Measurements from ENCODE around the gene GMEB2. TPM values are rescaled to one million over a fixed set of nuclear protein-coding genes. Genes with fewer than 3 reads are reported as not detected.

The GMEB2 gene
- total RNA-seq, 1 experiment from 2014 or later, result 19.6 TPM

DNA sequence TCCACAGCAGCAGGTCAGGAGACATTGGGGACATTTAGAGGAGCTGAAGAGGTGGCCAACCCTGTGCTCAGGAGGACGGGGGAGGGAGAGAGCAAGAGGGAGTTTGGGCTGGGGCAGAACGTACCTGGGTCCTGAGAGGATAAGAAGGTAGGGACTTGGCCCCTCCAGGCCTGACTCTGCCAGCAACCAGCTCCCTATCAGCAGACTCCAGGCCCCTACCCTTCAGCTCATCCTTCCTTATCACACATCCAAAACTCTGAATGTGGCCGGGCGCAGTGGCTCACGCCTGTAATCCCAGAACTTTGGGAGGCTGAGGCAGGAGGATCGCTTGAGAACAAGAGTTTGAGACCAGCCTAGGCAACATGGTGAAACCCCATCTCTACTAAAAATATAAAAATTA lies 21.3 kb upstream of the GMEB2 start:
- ChIA-PET POLR2A (interaction anchor here (1.0 to 1.8 kb wide), 4 partner anchors 10 to 327 kb away, joined by 3 to 15 read pairs (median 4); partner anchors contain the start of genes ARFRP1, GMEB2, RTEL1 and ZGPAT), CTCF (interaction anchor here (0.6 to 0.7 kb wide), 2 partner anchors 326 to 332 kb away, joined by 3 read pairs; partner anchors contain the start of gene PRPF6)
- Mint-ChIP-seq H3K4me1 (ENCODE audit: insufficient read depth, unreplicated experiment) (peaks cover 7% of the 10 kb centered on the region), H3K27me3 (ENCODE audit: insufficient read depth, unreplicated experiment) (no peaks in the 10 kb centered on the region), H3K4me3 (ENCODE audit: unreplicated experiment) (no peak overlapping the region), H3K36me3 (ENCODE audit: insufficient read depth, unreplicated experiment) (peaks cover 4% of the 10 kb centered on the region), H3K27ac (ENCODE audit: low read depth, unreplicated experiment) (no peak overlapping the region), H3K9me3 (ENCODE audit: unreplicated experiment) (no peaks in the 10 kb centered on the region)
- TF ChIP-seq, protein P1, sequence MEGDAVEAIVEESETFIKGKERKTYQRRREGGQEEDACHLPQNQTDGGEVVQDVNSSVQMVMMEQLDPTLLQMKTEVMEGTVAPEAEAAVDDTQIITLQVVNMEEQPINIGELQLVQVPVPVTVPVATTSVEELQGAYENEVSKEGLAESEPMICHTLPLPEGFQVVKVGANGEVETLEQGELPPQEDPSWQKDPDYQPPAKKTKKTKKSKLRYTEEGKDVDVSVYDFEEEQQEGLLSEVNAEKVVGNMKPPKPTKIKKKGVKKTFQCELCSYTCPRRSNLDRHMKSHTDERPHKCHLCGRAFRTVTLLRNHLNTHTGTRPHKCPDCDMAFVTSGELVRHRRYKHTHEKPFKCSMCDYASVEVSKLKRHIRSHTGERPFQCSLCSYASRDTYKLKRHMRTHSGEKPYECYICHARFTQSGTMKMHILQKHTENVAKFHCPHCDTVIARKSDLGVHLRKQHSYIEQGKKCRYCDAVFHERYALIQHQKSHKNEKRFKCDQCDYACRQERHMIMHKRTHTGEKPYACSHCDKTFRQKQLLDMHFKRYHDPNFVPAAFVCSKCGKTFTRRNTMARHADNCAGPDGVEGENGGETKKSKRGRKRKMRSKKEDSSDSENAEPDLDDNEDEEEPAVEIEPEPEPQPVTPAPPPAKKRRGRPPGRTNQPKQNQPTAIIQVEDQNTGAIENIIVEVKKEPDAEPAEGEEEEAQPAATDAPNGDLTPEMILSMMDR (IDR thresholded peaks at IDR 0.05; ENCODE audit: unreplicated experiment), result no peak
- DNase-seq (ENCODE audit: unreplicated experiment), result no peak
- intact Hi-C loops (cut with micrococcal nuclease), result loop anchor here (10.0 kb wide), 1 partner anchor 113 kb away; the partner anchor contains the start of gene PTK6
- no TSS peak for BruUV-seq (replicated peaks)

DNA sequence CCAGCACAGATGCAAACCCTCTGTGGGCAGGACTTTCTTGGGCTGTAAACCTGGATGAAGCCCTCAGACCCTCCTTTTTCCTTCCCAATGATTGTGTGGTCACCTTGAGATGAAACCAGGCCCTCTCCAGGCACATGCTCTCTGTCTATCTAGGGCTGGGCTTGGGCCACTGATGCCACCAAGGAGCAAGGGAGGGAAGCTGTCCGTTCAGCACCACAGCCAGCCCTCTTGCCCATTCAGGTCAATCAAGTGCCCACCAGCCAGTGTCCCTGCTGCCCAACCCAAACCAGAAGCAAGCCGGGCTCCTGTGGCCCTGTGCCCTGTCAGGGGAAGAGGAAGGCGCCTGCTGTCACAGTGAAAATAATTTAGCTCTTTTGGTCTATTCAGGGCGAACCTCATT lies 18.3 kb upstream of the GMEB2 start:
- no peaks in the 10 kb centered on the region for H3K9me3 Mint-ChIP-seq (ENCODE audit: unreplicated experiment)
- DNase-seq (ENCODE audit: unreplicated experiment), result no peak
- ChIA-PET CTCF (interaction anchor here (0.8 kb wide), 1 partner anchor 10 kb away, joined by 3 read pairs; no protein-coding TSS in a partner anchor), POLR2A (interaction anchor here (0.7 to 1.6 kb wide), 2 partner anchors 13 to 25 kb away, joined by 5 to 7 read pairs; partner anchors contain the start of gene RTEL1)
- BruUV-seq (replicated peaks), result no TSS peak
- H3K27me3 Mint-ChIP-seq (ENCODE audit: insufficient read depth, unreplicated experiment), result no peaks in the 10 kb centered on the region
- peaks cover 10% of the 10 kb centered on the region for H3K36me3 Mint-ChIP-seq (ENCODE audit: insufficient read depth, unreplicated experiment)
- intact Hi-C loops (cut with micrococcal nuclease), result loop anchor here (10.0 kb wide), 1 partner anchor 110 kb away; the partner anchor contains the start of gene PTK6
- TF ChIP-seq, protein P1 (IDR thresholded peaks at IDR 0.05; ENCODE audit: unreplicated experiment), result no peak
- no peak overlapping the region for H3K27ac Mint-ChIP-seq (ENCODE audit: low read depth, unreplicated experiment)
- no peak overlapping the region for H3K4me3 Mint-ChIP-seq (ENCODE audit: unreplicated experiment)
- H3K4me1 Mint-ChIP-seq (ENCODE audit: insufficient read depth, unreplicated experiment), result no peaks in the 10 kb centered on the region

DNA sequence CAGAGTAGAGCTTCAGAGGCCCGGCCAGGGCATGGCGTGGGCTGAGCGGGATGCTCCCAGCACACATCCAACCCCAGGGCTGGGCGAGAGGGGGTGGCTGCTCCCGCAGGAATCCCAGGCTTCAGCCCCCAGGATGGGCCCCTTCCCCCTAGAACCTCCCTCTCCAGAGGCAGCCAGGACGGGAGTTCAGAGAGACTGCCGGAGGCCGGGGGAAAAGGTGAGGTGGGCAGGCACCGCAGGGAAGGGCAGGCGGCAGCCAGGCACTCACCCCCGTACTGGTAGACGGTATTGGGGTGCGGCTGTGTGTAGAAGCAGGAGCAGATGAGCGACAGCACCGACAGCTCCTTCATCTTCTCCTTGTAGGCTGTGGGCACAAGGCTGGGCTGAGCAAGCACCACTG lies 17.0 kb upstream of the GMEB2 start:
- BruUV-seq (replicated peaks), result no TSS peak
- Mint-ChIP-seq H3K9me3 (ENCODE audit: unreplicated experiment) (no peaks in the 10 kb centered on the region), H3K36me3 (ENCODE audit: insufficient read depth, unreplicated experiment) (peaks cover 10% of the 10 kb centered on the region), H3K27me3 (ENCODE audit: insufficient read depth, unreplicated experiment) (no peaks in the 10 kb centered on the region), H3K4me1 (ENCODE audit: insufficient read depth, unreplicated experiment) (no peaks in the 10 kb centered on the region), H3K27ac (ENCODE audit: low read depth, unreplicated experiment) (no peak overlapping the region), H3K4me3 (ENCODE audit: unreplicated experiment) (peak overlapping the region; percentile 74)
- intact Hi-C loops (cut with micrococcal nuclease), result loop anchor here (10.0 kb wide), 1 partner anchor 109 kb away; the partner anchor contains the start of gene PTK6
- TF ChIP-seq, protein P1 (IDR thresholded peaks at IDR 0.05; ENCODE audit: unreplicated experiment), result no peak
- DNase-seq (ENCODE audit: unreplicated experiment), result no peak
- CTCF ChIA-PET, result interaction anchor here (0.7 kb wide), 1 partner anchor 37 kb away, joined by 3 read pairs; no protein-coding TSS in a partner anchor
- POLR2A ChIA-PET, result no interaction called here

DNA sequence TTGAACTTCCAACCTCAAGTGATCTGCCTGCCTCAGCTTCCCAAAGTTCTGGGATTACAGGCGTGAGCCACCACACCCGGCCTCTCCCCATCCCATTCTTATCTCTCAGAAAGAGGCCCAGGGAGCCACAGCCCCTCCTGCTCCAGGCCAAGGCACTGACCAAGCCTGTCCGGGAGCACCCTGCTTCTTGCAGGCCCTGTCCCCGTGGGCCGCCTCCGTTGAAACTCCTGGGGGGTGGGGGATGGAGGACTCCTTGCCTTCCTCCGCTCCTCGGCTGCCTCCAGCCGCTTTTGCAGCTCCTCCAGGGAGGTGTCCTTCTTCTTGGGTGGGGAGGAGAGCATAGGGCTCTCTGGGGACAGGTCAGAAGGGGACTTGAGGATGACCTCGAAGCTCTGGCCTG lies 16.6 kb upstream of the GMEB2 start:
- BruUV-seq (replicated peaks), result no TSS peak
- DNase-seq (ENCODE audit: unreplicated experiment), result no peak

More for the DNA sequence above, 16.6 kb upstream of the GMEB2 start:
- H3K4me3 Mint-ChIP-seq (ENCODE audit: unreplicated experiment), result peak overlapping the region; percentile 74
- no peaks in the 10 kb centered on the region for H3K4me1 Mint-ChIP-seq (ENCODE audit: insufficient read depth, unreplicated experiment)
- intact Hi-C loops (cut with micrococcal nuclease), result loop anchor here (10.0 kb wide), 1 partner anchor 109 kb away; the partner anchor contains the start of gene PTK6
- peak overlapping the region; percentile 49 for H3K27ac Mint-ChIP-seq (ENCODE audit: low read depth, unreplicated experiment)
- TF ChIP-seq, protein P1 (IDR thresholded peaks at IDR 0.05; ENCODE audit: unreplicated experiment), result no peak
- H3K36me3 Mint-ChIP-seq (ENCODE audit: insufficient read depth, unreplicated experiment), result peaks cover 10% of the 10 kb centered on the region
- no peaks in the 10 kb centered on the region for H3K27me3 Mint-ChIP-seq (ENCODE audit: insufficient read depth, unreplicated experiment)
- POLR2A ChIA-PET, result interaction anchor here (1.9 to 2.7 kb wide), 2 partner anchors 15 to 98 kb away, joined by 3 to 33 read pairs; partner anchors contain the start of gene RTEL1
- H3K9me3 Mint-ChIP-seq (ENCODE audit: unreplicated experiment), result no peaks in the 10 kb centered on the region
- CTCF ChIA-PET, result interaction anchor here (0.7 kb wide), 1 partner anchor 37 kb away, joined by 3 read pairs; no protein-coding TSS in a partner anchor
